ENCODE data around the gene CMTM6.
"Not testable (repeated sequence)": the region's sequence is repeated elsewhere in the genome, so short reads cannot be mapped to it uniquely, and the experiment has no call there.

CMTM6 gene

GRCh38 chr3:32469151-32469874, 33.3 kb downstream of the CMTM6 start:
- DNase-seq (ENCODE audit: low read depth) = no peak
- H3K4me3 ChIP-seq (ENCODE audit: low read depth, low read length) = no peak overlapping the region
- TF ChIP-seq CTCF (IDR thresholded peaks at IDR 0.05; ENCODE audit: low read depth, low read length) = no peak
- no peak for TF ChIP-seq MAX (IDR thresholded peaks at IDR 0.05; ENCODE audit: low read depth, low read length)
- TF ChIP-seq MYC (IDR thresholded peaks at IDR 0.05; ENCODE audit: low read depth, low read length) = no peak
- no peak for TF ChIP-seq POLR2A (IDR thresholded peaks at IDR 0.05; ENCODE audit: extremely low read depth, insufficient read length)

- TF ChIP-seq CTCF (IDR thresholded peaks at IDR 0.05; ENCODE audit: low read depth, low read length) = peak; percentile 95
- TF ChIP-seq MAX (IDR thresholded peaks at IDR 0.05; ENCODE audit: low read depth, low read length) = peak; percentile 51
- TF ChIP-seq POLR2A (IDR thresholded peaks at IDR 0.05; ENCODE audit: extremely low read depth, insufficient read length) = no peak
- TF ChIP-seq MYC (IDR thresholded peaks at IDR 0.05; ENCODE audit: low read depth, low read length) = peak; percentile 8; the same call in 1 of the 2 replicates
- no peak overlapping the region for H3K4me3 ChIP-seq (ENCODE audit: low read depth, low read length)
- DNase-seq (ENCODE audit: low read depth) = peak; percentile 73
Measured at GRCh38 chr3:32467333-32468070, 35.1 kb downstream of the CMTM6 start.

GRCh38 chr3:32466808-32467207, 35.8 kb downstream of the CMTM6 start:
- H3K4me3 ChIP-seq (ENCODE audit: low read depth, low read length); DNase-seq (ENCODE audit: low read depth): not testable (repeated sequence)

GRCh38 chr3:32464726-32465125, 37.9 kb downstream of the CMTM6 start:
- H3K4me3 ChIP-seq (ENCODE audit: low read depth, low read length); DNase-seq (ENCODE audit: low read depth): not testable (repeated sequence)

- H3K4me3 ChIP-seq (ENCODE audit: low read depth, low read length); DNase-seq (ENCODE audit: low read depth): not testable (repeated sequence)
Measured at GRCh38 chr3:32463415-32463814, 39.2 kb downstream of the CMTM6 start.

- not testable (repeated sequence) for DNase-seq (ENCODE audit: low read depth); H3K4me3 ChIP-seq (ENCODE audit: low read depth, low read length)
Measured at GRCh38 chr3:32462191-32462986, 40.3 kb downstream of the CMTM6 start.

- H3K4me3 ChIP-seq (ENCODE audit: low read depth, low read length) = not testable (repeated sequence)
Measured at GRCh38 chr3:32460817-32461496, 41.7 kb downstream of the CMTM6 start.

GRCh38 chr3:32460031-32460749, 42.5 kb downstream of the CMTM6 start:
- TF ChIP-seq CTCF (IDR thresholded peaks at IDR 0.05; ENCODE audit: low read depth, low read length) (no peak), MAX (IDR thresholded peaks at IDR 0.05; ENCODE audit: low read depth, low read length) (no peak), MYC (IDR thresholded peaks at IDR 0.05; ENCODE audit: low read depth, low read length) (no peak), POLR2A (IDR thresholded peaks at IDR 0.05; ENCODE audit: extremely low read depth, insufficient read length) (no peak)
- peak; percentile 40 for DNase-seq (ENCODE audit: low read depth)
- no peak overlapping the region for H3K4me3 ChIP-seq (ENCODE audit: low read depth, low read length)

More at GRCh38 chr3:32460817-32461496, 41.7 kb downstream of the CMTM6 start:
- DNase-seq (ENCODE audit: low read depth) = not testable (repeated sequence)
